Kidney epithelial cell (primary cell): ENCODE results near the gene P2RX1. TPM values are rescaled to one million over a fixed set of nuclear protein-coding genes. Genes with fewer than 3 reads are reported as not detected.

Source experiments
- DNase-seq: peaks from one replicate; pipeline ENCODE4 v3.0.0-alpha.2; 2010; ENCODE audit warnings: low read depth
- H3K27me3 ChIP-seq: 2 replicates; pipeline ENCODE4 v1.6.0; 2011; ENCODE audit warnings: low read length; ENCODE audit not compliant: control insufficient read depth, insufficient read depth
- H3K36me3 ChIP-seq: 2 replicates; pipeline ENCODE4 v1.5.1; 2011; ENCODE audit warnings: low read length; ENCODE audit not compliant: control insufficient read depth, insufficient read depth
- H3K4me3 ChIP-seq: 2 replicates; pipeline ENCODE4 v1.5.1; 2011; ENCODE audit warnings: low read depth, mild to moderate bottlenecking, control low read depth, low read length
- CTCF ChIP-seq: IDR thresholded peaks from 2 replicates; pipeline ENCODE4 v1.5.1; 2011; ENCODE audit warnings: mild to moderate bottlenecking, moderate library complexity, low read length, control low read depth, inconsistent platforms; ENCODE audit not compliant: insufficient read depth, poor library complexity, severe bottlenecking
- total RNA-seq: library from RNA; depleted of rRNA; stranded (reverse); fragments of >200 nt; gene quantifications from 2 replicates; pipeline ENCODE4 v1.2.3, GENCODE V29; 2015

Gene P2RX1
- total RNA-seq, 1 donor from 2014 or later = not detected

GRCh38 chr17:3928406-3928805 lies 12.1 kb upstream of the P2RX1 start:
- DNase-seq = no peak
- Histone ChIP-seq H3K27me3 (peaks cover 21% of the 10 kb centered on the region), H3K36me3 (no peaks in the 10 kb centered on the region), H3K4me3 (no peak overlapping the region)
- no peak for TF ChIP-seq CTCF

- Histone ChIP-seq H3K4me3 (no peak overlapping the region), H3K27me3 (peaks cover 21% of the 10 kb centered on the region), H3K36me3 (no peaks in the 10 kb centered on the region)
- TF ChIP-seq CTCF = no peak
- no peak for DNase-seq
These were observed 11.5 kb upstream of the P2RX1 start for GRCh38 chr17:3927628-3928340.

- DNase-seq = no peak
- H3K27me3 ChIP-seq = peaks cover 21% of the 10 kb centered on the region
- TF ChIP-seq CTCF = no peak
- H3K36me3 ChIP-seq = no peaks in the 10 kb centered on the region
- no peak overlapping the region for H3K4me3 ChIP-seq
These were observed 10.8 kb upstream of the P2RX1 start for GRCh38 chr17:3926860-3927627.

- TF ChIP-seq CTCF = no peak
- peaks cover 24% of the 10 kb centered on the region for H3K27me3 ChIP-seq
- no peak overlapping the region for H3K4me3 ChIP-seq
- DNase-seq = no peak
- no peaks in the 10 kb centered on the region for H3K36me3 ChIP-seq
These were observed 9.6 kb upstream of the P2RX1 start for GRCh38 chr17:3925684-3926485.

GRCh38 chr17:3924512-3925350 lies 8.5 kb upstream of the P2RX1 start:
- H3K27me3 ChIP-seq = peaks cover 24% of the 10 kb centered on the region
- no peak overlapping the region for H3K4me3 ChIP-seq
- no peak for TF ChIP-seq CTCF
- no peak for DNase-seq
- H3K36me3 ChIP-seq = no peaks in the 10 kb centered on the region
